Gastroesophageal sphincter (tissue), 3 donors: ENCODE results near the gene RIPOR3.

Source experiments
- CTCF ChIP-seq, 4 experiments: fragments of 200-600 bp in 2 of 4; fragments of 450-650 bp in 2 of 4; sonication (generic) in 1 of 4; IDR thresholded peaks; one replicate each; pipeline ENCODE4 v1.5.1; 2017 to 2019; ENCODE audit warnings: antibody characterized with exemption in 4 of 4, mild to moderate bottlenecking in 2 of 4, moderate library complexity in 2 of 4
- EP300 ChIP-seq: sonication (generic); formaldehyde crosslinking; IDR thresholded peaks from one replicate; pipeline ENCODE4 v1.6.1; 2017; ENCODE audit warnings: antibody characterized with exemption, mild to moderate bottlenecking
- POLR2A ChIP-seq, 2 donors: fragments of 450-650 bp; IDR thresholded peaks; one replicate each; pipeline ENCODE4 v1.6.1; 2017; ENCODE audit warnings: antibody characterized with exemption in 2 of 2, mild to moderate bottlenecking in 2 of 2, moderate library complexity in 1 of 2
- POLR2AphosphoS5 ChIP-seq: sonication (generic); formaldehyde crosslinking; IDR thresholded peaks from one replicate; pipeline ENCODE4 v1.6.1; 2017; ENCODE audit warnings: antibody characterized with exemption

GRCh38 chr20:50594591-50595432 is 96.5 kb downstream of the RIPOR3 start:
- TF ChIP-seq POLR2AphosphoS5 = no peak
- TF ChIP-seq CTCF (IDR thresholded peaks at IDR 0.05) = no peak
- TF ChIP-seq POLR2A (IDR thresholded peaks at IDR 0.05) = no peak
- no peak for TF ChIP-seq EP300
